CD4-positive, alpha-beta T cell treated with Interleukin-6 for 4 hours (primary cell): Measurements from ENCODE around the gene CCDC127.

ENCODE experiments used
- DNase-seq: peaks from one replicate; pipeline ENCODE4 v3.0.0-alpha.2; 2020; ENCODE audit warnings: mixed read lengths

The CCDC127 gene

DNA sequence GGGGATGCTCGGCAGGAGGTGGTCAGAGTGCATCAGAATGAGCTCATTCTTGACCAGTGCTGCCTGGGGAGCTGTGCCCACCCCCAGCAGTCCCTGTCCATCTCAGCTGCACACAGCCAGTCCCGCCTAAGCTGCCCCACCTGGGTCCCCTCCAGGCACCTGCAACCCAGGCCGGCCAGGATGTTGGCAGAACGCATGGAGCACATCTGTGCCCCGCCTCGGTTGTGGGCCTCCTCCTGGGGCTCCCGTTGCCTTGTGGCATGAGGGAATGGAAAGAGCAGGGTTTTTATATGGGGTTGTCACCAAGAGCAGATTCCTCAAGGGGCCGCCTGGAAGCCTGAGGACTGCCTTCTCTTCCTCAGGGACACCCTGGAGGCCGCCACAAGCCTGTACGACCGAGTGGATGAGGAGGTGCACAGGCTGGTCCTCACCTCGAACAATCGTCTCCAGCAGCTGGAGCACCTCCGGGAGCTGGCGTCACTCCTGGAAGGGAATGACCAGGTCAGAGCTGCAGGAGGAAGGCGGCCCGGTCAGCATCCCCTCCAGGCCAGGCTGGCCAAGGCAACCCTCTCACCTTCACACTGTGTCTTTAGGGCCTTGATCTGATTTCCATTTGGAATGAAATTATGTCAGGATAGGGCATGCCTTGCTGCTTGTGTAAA lies 61.4 kb downstream of the CCDC127 start:
- DNase-seq = no peak

GRCh38 chr5:155651-156410 lies 62.1 kb downstream of the CCDC127 start:
- DNase-seq = no peak

- DNase-seq = no peak
Measured at GRCh38 chr5:154826-155225, 63.1 kb downstream of the CCDC127 start.

DNA sequence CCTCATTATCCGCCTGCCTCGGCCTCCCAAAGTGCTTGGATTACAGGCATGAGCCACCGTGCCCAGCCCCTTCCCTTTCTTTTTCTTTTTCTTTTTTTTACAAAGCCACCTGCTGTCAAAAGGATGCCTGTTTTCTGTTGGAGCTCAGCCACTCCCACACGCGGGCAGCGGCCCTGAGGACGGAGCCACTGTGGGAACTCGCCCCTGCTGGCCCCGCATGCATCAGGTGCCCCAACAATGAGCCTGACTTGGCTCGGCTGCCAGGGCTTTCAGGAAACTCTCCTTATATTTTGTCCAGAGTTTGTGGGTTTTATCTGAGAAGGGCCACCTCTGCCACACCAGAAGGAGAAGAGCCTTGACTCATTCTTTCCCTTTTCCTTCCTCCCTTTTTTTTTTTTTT lies 63.7 kb downstream of the CCDC127 start:
- DNase-seq = no peak

GRCh38 chr5:153256-153655 lies 64.7 kb downstream of the CCDC127 start:
- no peak for DNase-seq

GRCh38 chr5:152077-152476 lies 65.9 kb downstream of the CCDC127 start:
- DNase-seq = no peak

DNA sequence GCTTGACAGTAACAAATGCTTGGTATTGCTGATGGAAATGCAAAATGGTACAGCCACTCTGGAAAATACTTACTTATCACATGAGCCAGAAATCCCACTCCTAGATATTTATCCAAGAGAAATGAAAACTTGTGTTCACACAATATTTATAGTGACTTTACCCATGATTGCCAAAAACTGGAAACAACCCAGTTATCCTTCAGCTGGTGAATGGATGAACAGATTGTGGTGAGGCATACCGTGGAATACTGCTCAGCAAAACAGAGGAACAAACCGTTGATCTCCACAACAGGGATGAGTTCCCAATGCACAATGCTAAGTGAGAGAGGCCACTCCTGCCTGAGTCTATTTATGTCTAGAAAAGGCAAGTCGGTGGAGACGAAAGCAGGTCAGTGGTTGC lies 67.2 kb downstream of the CCDC127 start:
- DNase-seq = no peak

DNA sequence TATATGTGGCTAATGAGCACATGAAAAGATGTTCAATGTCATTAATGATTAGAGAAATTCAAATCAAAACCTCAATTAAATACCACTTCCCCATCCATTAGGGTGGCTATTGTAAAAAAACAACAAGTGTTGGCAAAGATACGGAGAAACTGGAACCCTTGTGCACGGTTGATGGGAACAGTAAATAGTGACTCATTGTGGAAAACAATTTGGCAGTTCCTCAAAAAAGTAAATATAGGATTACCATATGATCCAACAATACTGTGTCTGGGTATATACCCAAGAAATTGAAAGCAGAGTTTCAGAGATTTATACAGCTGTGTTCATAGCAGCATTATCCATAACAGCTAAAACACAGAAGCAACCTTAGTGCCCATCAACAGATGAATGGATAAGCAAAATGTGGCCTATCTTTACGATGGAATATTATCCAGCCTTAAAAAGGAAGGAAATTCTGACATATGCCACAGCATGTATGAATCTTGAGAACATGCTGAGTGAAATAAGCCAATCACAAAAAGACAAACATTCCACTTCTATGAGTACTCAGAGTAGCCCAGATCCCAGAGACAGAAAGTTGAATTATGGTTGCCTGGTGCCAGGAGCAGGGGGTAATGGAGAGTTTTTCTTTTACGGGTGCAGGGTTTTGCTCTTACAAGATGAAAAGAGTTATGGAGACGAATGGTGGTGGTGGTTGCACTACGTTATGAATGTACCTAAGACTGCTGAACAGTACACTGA lies 68.0 kb downstream of the CCDC127 start:
- DNase-seq = no peak

GRCh38 chr5:147751-148150 lies 70.2 kb downstream of the CCDC127 start:
- DNase-seq = no peak
